ES-I3 (cell line): Measurements from ENCODE around the gene XPNPEP3.
A peak's percentile ranks its signal among the peaks of the same experiment; 100 is the strongest.
"Not testable (repeated sequence)": the region's sequence is repeated elsewhere in the genome, so short reads cannot be mapped to it uniquely, and the experiment has no call there.

Experiments used
- H3K36me3 ChIP-seq: 2 replicates; pipeline ENCODE4 v1.6.1; 2013; ENCODE audit warnings: mild to moderate bottlenecking, low read length, control low read depth, moderate library complexity; ENCODE audit not compliant: insufficient read depth
- H3K4me1 ChIP-seq: 2 replicates; pipeline ENCODE4 v1.6.1; 2013; ENCODE audit warnings: mild to moderate bottlenecking, control low read depth, low read length; ENCODE audit not compliant: insufficient read depth
- H3K9ac ChIP-seq: 2 replicates; pipeline ENCODE4 v1.6.1; 2013; ENCODE audit warnings: low read depth, mild to moderate bottlenecking, low read length, moderate library complexity
- H3K9me3 ChIP-seq: 2 replicates; pipeline ENCODE4 v1.6.1; 2013; ENCODE audit warnings: mild to moderate bottlenecking, low read length, moderate library complexity; ENCODE audit not compliant: control insufficient read depth, insufficient read depth

The XPNPEP3 gene

GRCh38 chr22:40844951-40845350, 12.0 kb upstream of the XPNPEP3 start:
- no peaks in the 10 kb centered on the region for H3K4me1 ChIP-seq
- no peaks in the 10 kb centered on the region for H3K9me3 ChIP-seq
- H3K9ac ChIP-seq: no peak overlapping the region
- H3K36me3 ChIP-seq: peaks cover 12% of the 10 kb centered on the region

- H3K4me1 ChIP-seq, H3K36me3 ChIP-seq, H3K9me3 ChIP-seq, H3K9ac ChIP-seq: not testable (repeated sequence)
Measured at GRCh38 chr22:40845816-40846215, 11.1 kb upstream of the XPNPEP3 start.

GRCh38 chr22:40853333-40853732, 3.6 kb upstream of the XPNPEP3 start:
- no peaks in the 10 kb centered on the region for H3K36me3 ChIP-seq
- no peaks in the 10 kb centered on the region for H3K9me3 ChIP-seq
- no peak overlapping the region for H3K9ac ChIP-seq
- H3K4me1 ChIP-seq: peaks cover 22% of the 10 kb centered on the region

GRCh38 chr22:40853961-40854360, 3.0 kb upstream of the XPNPEP3 start:
- Histone ChIP-seq H3K9ac (0 out of 2 replicates have a peak overlapping the region, but pooled peaks have one; percentile 14), H3K36me3 (no peaks in the 10 kb centered on the region), H3K9me3 (no peaks in the 10 kb centered on the region), H3K4me1 (peaks cover 22% of the 10 kb centered on the region)

- Histone ChIP-seq H3K9me3 (no peaks in the 10 kb centered on the region), H3K9ac (peak overlapping the region; percentile 86), H3K36me3 (no peaks in the 10 kb centered on the region; the same call in 1 of the 2 replicates), H3K4me1 (peaks cover 22% of the 10 kb centered on the region)
Measured at GRCh38 chr22:40855071-40855978, 1.6 kb upstream of the XPNPEP3 start.

GRCh38 chr22:40855979-40856512, 902 bp upstream of the XPNPEP3 start:
- Histone ChIP-seq H3K4me1 (peaks cover 22% of the 10 kb centered on the region), H3K9ac (peak overlapping the region; percentile 86)

GRCh38 chr22:40857309-40857855, 434 bp downstream of the XPNPEP3 start:
- H3K9ac ChIP-seq: peak overlapping the region; percentile 86
- H3K4me1 ChIP-seq: peaks cover 22% of the 10 kb centered on the region
- no peaks in the 10 kb centered on the region; the same call in 1 of the 2 replicates for H3K36me3 ChIP-seq
- no peaks in the 10 kb centered on the region for H3K9me3 ChIP-seq

More at GRCh38 chr22:40855979-40856512, 902 bp upstream of the XPNPEP3 start:
- H3K36me3 ChIP-seq: no peaks in the 10 kb centered on the region; the same call in 1 of the 2 replicates
- no peaks in the 10 kb centered on the region for H3K9me3 ChIP-seq

GRCh38 chr22:40862013-40862412, 5.1 kb downstream of the XPNPEP3 start, which contains the start of gene DNAJB7:
Gene DNAJB7, minus strand, starts transcription at chr22:40862113. Its CDS starts 119 bp downstream, at chr22:40861994.
- Histone ChIP-seq H3K9me3 (no peaks in the 10 kb centered on the region), H3K9ac (no peak within 1 kb of the TSS), H3K36me3 (no peaks in the 10 kb centered on the region; the same call in 1 of the 2 replicates), H3K4me1 (0 out of 2 replicates have a peak, but pooled peaks cover 7% of the 10 kb centered on the region)

GRCh38 chr22:40862537-40862936, 5.6 kb downstream of the XPNPEP3 start:
- Histone ChIP-seq H3K36me3 (no peaks in the 10 kb centered on the region; the same call in 1 of the 2 replicates), H3K4me1 (0 out of 2 replicates have a peak, but pooled peaks cover 7% of the 10 kb centered on the region), H3K9me3 (no peaks in the 10 kb centered on the region), H3K9ac (no peak overlapping the region)

GRCh38 chr22:40867109-40867508, 10.2 kb downstream of the XPNPEP3 start:
- H3K36me3 ChIP-seq: peaks cover 4% of the 10 kb centered on the region; the same call in 1 of the 2 replicates
- no peaks in the 10 kb centered on the region for H3K4me1 ChIP-seq
- no peak overlapping the region for H3K9ac ChIP-seq
- H3K9me3 ChIP-seq: no peaks in the 10 kb centered on the region

- H3K9me3 ChIP-seq, H3K4me1 ChIP-seq, H3K36me3 ChIP-seq, H3K9ac ChIP-seq: not testable (repeated sequence)
Measured at GRCh38 chr22:40868379-40868778, 11.4 kb downstream of the XPNPEP3 start.

GRCh38 chr22:40874016-40874415, 17.1 kb downstream of the XPNPEP3 start:
- no peak overlapping the region for H3K9ac ChIP-seq
- peaks cover 4% of the 10 kb centered on the region; the same call in 1 of the 2 replicates for H3K36me3 ChIP-seq

GRCh38 chr22:40875111-40875510, 18.2 kb downstream of the XPNPEP3 start:
- H3K36me3 ChIP-seq: peaks cover under 1% of the 10 kb centered on the region; the same call in 1 of the 2 replicates
- no peaks in the 10 kb centered on the region for H3K4me1 ChIP-seq
- no peaks in the 10 kb centered on the region for H3K9me3 ChIP-seq

More at GRCh38 chr22:40874016-40874415, 17.1 kb downstream of the XPNPEP3 start:
- H3K9me3 ChIP-seq: no peaks in the 10 kb centered on the region
- H3K4me1 ChIP-seq: no peaks in the 10 kb centered on the region

GRCh38 chr22:40876907-40877306, 20.0 kb downstream of the XPNPEP3 start:
- Histone ChIP-seq H3K4me1 (no peaks in the 10 kb centered on the region), H3K36me3 (no peaks in the 10 kb centered on the region), H3K9me3 (no peaks in the 10 kb centered on the region), H3K9ac (no peak overlapping the region)

More at GRCh38 chr22:40875111-40875510, 18.2 kb downstream of the XPNPEP3 start:
- no peak overlapping the region for H3K9ac ChIP-seq
